ENCODE measurements around the gene SC5D. TPM values are rescaled to one million over a fixed set of nuclear protein-coding genes. Genes with fewer than 3 reads are reported as not detected.

Gene SC5D
- total and polyA plus RNA-seq, 2 of the 4 experiments (the other 2 are of a cell fraction) = 21.3 to 21.7 TPM

- Histone ChIP-seq H3K9me3 (ENCODE audit: control insufficient read depth, insufficient read depth, low read length) (no peaks in the 10 kb centered on the region), H3K9me1 (ENCODE audit: insufficient read depth, low read length) (no peaks in the 10 kb centered on the region), H3K56ac (ENCODE audit: extremely low read depth, insufficient read depth, low read length) (no peak overlapping the region), H3K14ac (replicated peaks; ENCODE audit: low read depth, low read length) (no peak overlapping the region), H3K4me3 (ENCODE audit: insufficient read depth, low read depth, low read length) (no peak overlapping the region), H4K91ac (ENCODE audit: insufficient read depth, low read depth, low read length) (no peak overlapping the region), H3K4me1 (ENCODE audit: control insufficient read depth, insufficient read depth, low read length) (no peaks in the 10 kb centered on the region), H2AFZ (replicated peaks; ENCODE audit: low read length, poor library complexity) (no peak overlapping the region), H3K79me1 (ENCODE audit: low read depth in 1 of 2, low read length in 2 of 2) (no peaks in the 10 kb centered on the region), H4K5ac (ENCODE audit: low read depth, low read length) (no peak overlapping the region), H3K27me3 (ENCODE audit: control insufficient read depth, insufficient read depth, low read length) (peaks cover 39% of the 10 kb centered on the region), H4K20me1 (ENCODE audit: insufficient read depth, low read length) (no peaks in the 10 kb centered on the region), H4K8ac (ENCODE audit: low read depth in 2 of 2, low read length in 2 of 2) (no peak overlapping the region), H3K36me3 (ENCODE audit: control insufficient read depth, insufficient read depth, low read length) (no peaks in the 10 kb centered on the region), H2AK9ac (replicated peaks; ENCODE audit: low read depth, low read length, poor library complexity) (no peak overlapping the region), H3K23ac (ENCODE audit: low read depth, low read length) (no peak overlapping the region), H2BK5ac (ENCODE audit: low read depth, low read length, poor library complexity, severe bottlenecking) (no peak overlapping the region), H3K27ac (ENCODE audit: insufficient read depth, low read length) (no peak overlapping the region), H3K4me2 (ENCODE audit: low read depth, low read length) (no peak overlapping the region), H3K4ac (ENCODE audit: low read depth, low read length) (no peak overlapping the region), H2AK5ac (ENCODE audit: low read depth, low read length) (no peak overlapping the region), H2BK120ac (ENCODE audit: low read depth, low read length) (no peak overlapping the region), H2BK15ac (ENCODE audit: low read depth, low read length) (no peak overlapping the region), H2BK20ac (ENCODE audit: low read depth, low read length) (no peak overlapping the region), H3K9ac (ENCODE audit: low read depth, low read length) (no peak overlapping the region), H3K18ac (ENCODE audit: low read depth, low read length) (no peak overlapping the region)
- no TSS peak for BruUV-seq (replicated peaks)
- no peak for ATAC-seq (ENCODE audit: low read depth)
- in situ Hi-C loops (cut with MboI; ENCODE audit: low sequenced_read_pairs) (no loop called here), dilution Hi-C loops (cut with HindIII; ENCODE audit: low sequenced_read_pairs, unreplicated experiment) (no loop called here), intact Hi-C loops (cut with micrococcal nuclease) (no loop called here)
- CTCF ChIA-PET = no interaction called here
- POLR2A ChIA-PET (ENCODE audit: unreplicated experiment) = no interaction called here
- no peak for DNase-seq
- 80% methylated on average over 3 of the region's 3 CpGs; no CpG with 5 or more reads in 1 of the 2 experiments for WGBS, 2 experiments (ENCODE audit: extremely low coverage in 2 of 2, insufficient read length in 1 of 2)
- TF ChIP-seq RFX5 (IDR thresholded peaks at IDR 0.05; ENCODE audit: low read depth, low read length) (no peak), BHLHE40 (IDR thresholded peaks at IDR 0.05; ENCODE audit: low read depth, low read length) (no peak), SMC3 (IDR thresholded peaks at IDR 0.05; ENCODE audit: low read depth, low read length) (no peak), FOS (IDR thresholded peaks at IDR 0.05; ENCODE audit: low read depth, low read length) (no peak), CHD1 (IDR thresholded peaks at IDR 0.05; ENCODE audit: low read depth, low read length) (no peak), NFE2L2 (IDR thresholded peaks at IDR 0.05; ENCODE audit: low read depth, low read length) (no peak), USF2 (IDR thresholded peaks at IDR 0.05; ENCODE audit: low read depth, low read length) (no peak)
Measured at GRCh38 chr11:121329781-121330395, 37.3 kb downstream of the SC5D start.
